GM12872 (cell line): ENCODE data around the gene DNAJC3.

Experiments used
- CTCF ChIP-seq: IDR thresholded peaks from 3 replicates; pipeline ENCODE4 v1.5.1; 2011; ENCODE audit warnings: low read depth, mild to moderate bottlenecking, low read length, moderate library complexity; ENCODE audit not compliant: insufficient read depth

The DNAJC3 gene

GRCh38 chr13:95842898-95843297, 166.0 kb downstream of the DNAJC3 start:
- no peak for TF ChIP-seq CTCF
